Measurements from ENCODE around the gene C11orf54. TPM values are rescaled to one million over a fixed set of nuclear protein-coding genes. Genes with fewer than 3 reads are reported as not detected.

C11orf54 gene
- total and polyA plus RNA-seq, 2 donors (not counting 3 experiments of a cell fraction or from before 2014, with no cell fraction given), result 4.2 to 18.7 TPM

- no peaks in the 10 kb centered on the region for H3K27me3 ChIP-seq (ENCODE audit: control insufficient read depth in 2 of 2, insufficient read depth in 2 of 2, low read length in 2 of 2)
- H3K36me3 ChIP-seq (ENCODE audit: control insufficient read depth in 2 of 2, extremely low read depth in 1 of 2, insufficient read depth in 2 of 2, low read length in 2 of 2), result peaks cover 0 to 1% of the 10 kb centered on the region in 2 experiments
- H3K4me2 ChIP-seq (ENCODE audit: insufficient read depth, low read length), result peak overlapping the region; percentile 57
- H3K9ac ChIP-seq (replicated peaks; ENCODE audit: extremely low read depth, insufficient read depth, low read length), result peak overlapping the region; percentile 38
- FAIRE-seq (peak; percentile 81), DNase-seq (ENCODE audit: low read depth, low spot score) (peak; percentile 82)
- ChIA-PET CTCF (interaction anchor here (2.0 kb wide), 1 partner anchor 22 kb away, joined by 5 read pairs; the partner anchor contains the start of gene TAF1D), POLR2A (no interaction called here)
- H3K79me2 ChIP-seq (ENCODE audit: control insufficient read depth, insufficient read depth, low read length), result peaks cover 3% of the 10 kb centered on the region
- H3K9me1 ChIP-seq (replicated peaks; ENCODE audit: control insufficient read depth, extremely low read depth, insufficient read depth, low read length), result no peaks in the 10 kb centered on the region
- no peak overlapping the region for H2AFZ ChIP-seq (ENCODE audit: low read depth, low read length)
- TF ChIP-seq POLR2A (IDR thresholded peaks at IDR 0.05; ENCODE audit: low read depth, low read length), result no peak
- TF ChIP-seq MYC (IDR thresholded peaks at IDR 0.05; ENCODE audit: low read depth, low read length), result no peak
- TF ChIP-seq JUN (IDR thresholded peaks at IDR 0.05; ENCODE audit: borderline replicate concordance, insufficient read depth, insufficient read length, low read depth), result peak; percentile 74
- TF ChIP-seq CTCF (IDR thresholded peaks at IDR 0.05; ENCODE audit: extremely low read depth in 1 of 2, insufficient read depth in 1 of 2, low read depth in 1 of 2, low read length in 2 of 2), result no peak
- no peak for TF ChIP-seq FOS (IDR thresholded peaks at IDR 0.05; ENCODE audit: borderline replicate concordance, insufficient read depth, low read length)
- no peak for TF ChIP-seq MAX (IDR thresholded peaks at IDR 0.05; ENCODE audit: insufficient read depth, insufficient read length)
- peak; percentile 83 for TF ChIP-seq GATA2 (IDR thresholded peaks at IDR 0.05; ENCODE audit: insufficient read depth, insufficient read length, low read depth, low read length)
- no peak for TF ChIP-seq EZH2 (IDR thresholded peaks at IDR 0.05; ENCODE audit: borderline replicate concordance, low read depth, low read length, severe bottlenecking)
- peak; percentile 20 for TF ChIP-seq POLR2AphosphoS5 (IDR thresholded peaks at IDR 0.05; ENCODE audit: insufficient read depth, low read depth, low read length)
- H3K4me1 ChIP-seq (ENCODE audit: control insufficient read depth, extremely low read depth, insufficient read depth, low read length), result peaks cover 16% of the 10 kb centered on the region
- no peaks in the 10 kb centered on the region for H4K20me1 ChIP-seq (replicated peaks; ENCODE audit: control insufficient read depth, extremely low read depth, insufficient read depth, low read length)
- no peaks in the 10 kb centered on the region for H3K9me3 ChIP-seq (replicated peaks; ENCODE audit: control insufficient read depth, insufficient read depth, low read length)
- H3K27ac ChIP-seq (ENCODE audit: insufficient read depth, low read depth, low read length), result peak overlapping the region; percentile 93
- dilution Hi-C loops (cut with MboI; ENCODE audit: extremely low pct_ligation_motif_present, low sequenced_read_pairs), result no loop called here
- H3K4me3 ChIP-seq (replicated peaks in 1 of 3; ENCODE audit: insufficient read depth in 1 of 3, low read depth in 1 of 3, low read length in 3 of 3), result no peak overlapping the region
- BruUV-seq (replicated peaks), result no TSS peak
- intact Hi-C loops (cut with micrococcal nuclease), result no loop called here
Observed at GRCh38 chr11:93718057-93718563, 23.4 kb upstream of the C11orf54 start.
